ENCODE measurements around the gene OR13C9. TPM values are rescaled to one million over a fixed set of nuclear protein-coding genes. Genes with fewer than 3 reads are reported as not detected.

Gene OR13C9
- total RNA-seq, 4 donors from 2014 or later = not detected

DNA sequence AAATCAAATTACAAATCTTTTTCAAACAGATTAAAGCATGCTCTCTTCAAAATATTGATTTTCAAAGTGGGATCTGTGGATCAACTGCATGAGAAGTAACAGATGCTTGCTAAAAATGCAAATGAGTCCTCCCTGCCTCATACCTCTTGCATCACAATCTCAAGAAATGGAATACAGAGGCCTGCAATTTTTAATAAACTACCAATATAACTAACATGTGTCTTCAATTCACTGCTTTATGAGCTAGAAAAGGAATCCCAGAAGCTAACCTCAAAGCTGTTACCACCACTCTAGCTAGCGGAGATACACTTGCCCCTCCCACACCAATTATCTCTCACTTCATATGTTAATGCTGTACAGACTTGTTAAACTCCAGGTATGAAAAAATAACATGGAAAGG, 28.4 kb downstream of the OR13C9 start:
- Histone ChIP-seq H3K4me1 (no peaks in the 10 kb centered on the region), H3K9me3 (no peaks in the 10 kb centered on the region), H3K27ac (no peak overlapping the region), H3K36me3 (no peaks in the 10 kb centered on the region), H3K4me3 (no peak overlapping the region), H3K27me3 (no peaks in the 10 kb centered on the region)
- intact Hi-C loops (cut with DNase I) = no loop called here
- no peak for DNase-seq
- TF ChIP-seq, protein P1, sequence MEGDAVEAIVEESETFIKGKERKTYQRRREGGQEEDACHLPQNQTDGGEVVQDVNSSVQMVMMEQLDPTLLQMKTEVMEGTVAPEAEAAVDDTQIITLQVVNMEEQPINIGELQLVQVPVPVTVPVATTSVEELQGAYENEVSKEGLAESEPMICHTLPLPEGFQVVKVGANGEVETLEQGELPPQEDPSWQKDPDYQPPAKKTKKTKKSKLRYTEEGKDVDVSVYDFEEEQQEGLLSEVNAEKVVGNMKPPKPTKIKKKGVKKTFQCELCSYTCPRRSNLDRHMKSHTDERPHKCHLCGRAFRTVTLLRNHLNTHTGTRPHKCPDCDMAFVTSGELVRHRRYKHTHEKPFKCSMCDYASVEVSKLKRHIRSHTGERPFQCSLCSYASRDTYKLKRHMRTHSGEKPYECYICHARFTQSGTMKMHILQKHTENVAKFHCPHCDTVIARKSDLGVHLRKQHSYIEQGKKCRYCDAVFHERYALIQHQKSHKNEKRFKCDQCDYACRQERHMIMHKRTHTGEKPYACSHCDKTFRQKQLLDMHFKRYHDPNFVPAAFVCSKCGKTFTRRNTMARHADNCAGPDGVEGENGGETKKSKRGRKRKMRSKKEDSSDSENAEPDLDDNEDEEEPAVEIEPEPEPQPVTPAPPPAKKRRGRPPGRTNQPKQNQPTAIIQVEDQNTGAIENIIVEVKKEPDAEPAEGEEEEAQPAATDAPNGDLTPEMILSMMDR (IDR thresholded peaks at IDR 0.05) = no peak
- no peak for TF ChIP-seq POLR2A (IDR thresholded peaks at IDR 0.05)
- WGBS, 2 donors = 76 to 86% methylated on average over 1 of the region's 1 CpG

DNA sequence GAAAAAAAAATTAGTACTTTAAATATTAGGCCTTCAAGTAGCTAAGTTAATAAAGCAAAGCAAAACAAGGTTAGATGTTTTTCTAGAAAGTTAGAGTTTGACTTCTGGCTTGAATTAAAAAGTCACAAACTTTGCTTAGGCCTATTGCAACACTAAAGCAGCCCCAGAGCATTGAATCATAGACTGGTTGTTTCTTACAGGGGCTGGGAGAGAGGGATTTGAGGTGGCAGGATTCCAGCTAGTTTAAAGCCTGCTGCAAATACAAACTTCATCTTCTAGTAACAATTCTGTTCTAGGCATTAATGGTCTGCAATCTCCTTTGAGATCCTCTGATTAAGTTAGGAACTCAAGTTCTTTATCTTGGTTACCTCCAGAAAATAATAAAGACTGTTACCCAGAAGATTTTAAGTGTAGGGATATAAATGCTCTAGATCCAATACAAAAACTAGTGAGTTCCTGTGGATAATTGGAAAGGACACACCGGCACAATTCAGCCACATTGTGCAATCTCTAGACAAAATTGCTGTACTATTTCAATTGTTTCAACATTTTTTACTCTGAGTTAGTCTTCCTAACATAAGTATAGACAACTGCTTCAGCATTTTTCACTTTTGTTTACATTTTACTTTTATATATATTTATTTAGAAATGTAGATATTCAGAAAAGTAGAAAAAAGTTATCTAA, 31.4 kb downstream of the OR13C9 start:
- Histone ChIP-seq H3K36me3 (no peaks in the 10 kb centered on the region), H3K4me3 (no peak overlapping the region), H3K27ac (no peak overlapping the region), H3K9me3 (no peaks in the 10 kb centered on the region), H3K27me3 (no peaks in the 10 kb centered on the region), H3K4me1 (no peaks in the 10 kb centered on the region)
- DNase-seq = no peak
- WGBS, 2 donors = 68 to 72% methylated on average over 1 of the region's 1 CpG
- intact Hi-C loops (cut with DNase I) = no loop called here
- no peak for TF ChIP-seq POLR2A (IDR thresholded peaks at IDR 0.05)
- TF ChIP-seq, protein P1 (IDR thresholded peaks at IDR 0.05) = no peak

GRCh38 chr9:104580562-104580961, 37.4 kb downstream of the OR13C9 start:
- 78% methylated on average over 1 of the region's 1 CpG for WGBS, 2 donors
- no peak for TF ChIP-seq POLR2A (IDR thresholded peaks at IDR 0.05)
- TF ChIP-seq, protein P1 (IDR thresholded peaks at IDR 0.05) = no peak
- no peak overlapping the region for H3K4me3 ChIP-seq

GRCh38 chr9:104577263-104577662, 40.7 kb downstream of the OR13C9 start:
- Histone ChIP-seq H3K27me3 (no peaks in the 10 kb centered on the region), H3K4me3 (no peak overlapping the region), H3K9me3 (peaks cover 0 to 4% (median 0%) of the 10 kb centered on the region in 3 donors), H3K27ac (no peak overlapping the region), H3K36me3 (no peaks in the 10 kb centered on the region), H3K4me1 (no peaks in the 10 kb centered on the region)
- WGBS, 2 donors = 67 to 85% methylated on average over 5 of the region's 5 CpGs
- TF ChIP-seq POLR2A (IDR thresholded peaks at IDR 0.05) = no peak
- TF ChIP-seq, protein P1 (IDR thresholded peaks at IDR 0.05) = no peak
- DNase-seq = no peak
- intact Hi-C loops (cut with DNase I) = no loop called here

More at GRCh38 chr9:104580562-104580961, 37.4 kb downstream of the OR13C9 start:
- H3K4me1 ChIP-seq = no peaks in the 10 kb centered on the region
- H3K36me3 ChIP-seq = no peaks in the 10 kb centered on the region
- DNase-seq = no peak
- no peaks in the 10 kb centered on the region for H3K9me3 ChIP-seq
- H3K27ac ChIP-seq = no peak overlapping the region
- no peaks in the 10 kb centered on the region for H3K27me3 ChIP-seq
- intact Hi-C loops (cut with DNase I) = no loop called here

DNA sequence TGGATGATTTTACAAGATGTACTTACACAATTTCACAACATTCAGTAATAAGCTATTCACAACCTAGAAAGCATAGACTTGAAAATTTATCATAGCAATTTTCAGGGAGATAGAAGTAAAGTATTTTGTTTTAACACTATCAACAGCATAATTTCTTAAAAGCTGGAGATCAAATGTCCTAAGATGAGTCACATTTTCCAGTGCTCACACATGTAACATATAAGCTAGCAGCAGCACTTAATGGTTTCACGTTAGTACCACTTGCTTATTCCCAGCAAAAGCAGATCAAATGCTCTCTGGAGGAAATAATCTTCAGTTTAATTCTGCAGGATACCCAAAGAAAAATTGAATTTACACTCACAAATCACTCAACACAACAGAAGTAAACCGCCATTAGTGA, 42.5 kb downstream of the OR13C9 start:
- intact Hi-C loops (cut with DNase I) = no loop called here
- DNase-seq = no peak
- 68 to 72% methylated on average over 2 of the region's 2 CpGs for WGBS, 2 donors
- no peaks in the 10 kb centered on the region for H3K27me3 ChIP-seq
- H3K9me3 ChIP-seq = peaks cover 0 to 8% (median 0%) of the 10 kb centered on the region in 3 donors
- no peak overlapping the region for H3K27ac ChIP-seq
- H3K4me1 ChIP-seq = no peaks in the 10 kb centered on the region
- no peak for TF ChIP-seq POLR2A (IDR thresholded peaks at IDR 0.05)
- TF ChIP-seq, protein P1 (IDR thresholded peaks at IDR 0.05) = no peak
- no peak overlapping the region for H3K4me3 ChIP-seq
- no peaks in the 10 kb centered on the region for H3K36me3 ChIP-seq

Measured in esophagus squamous epithelium (tissue), 5 donors.